ENCODE data around the gene CASP8AP2. TPM values are rescaled to one million over a fixed set of nuclear protein-coding genes. Genes with fewer than 3 reads are reported as not detected.

CASP8AP2 gene
- total and polyA plus RNA-seq, 9 of the 15 experiments (the other 6 are each of a cell fraction or from before 2014, with no cell fraction given) = 10.6 to 30.0 (median 19.1) TPM

- no peak for TF ChIP-seq CEBPG (CRISPR knock-in tag; IDR thresholded peaks at IDR 0.05)
- no peak for TF ChIP-seq CEBPG (tag; conservative IDR thresholded peaks at IDR 0.05 in 1 of 2, IDR thresholded peaks at IDR 0.05 in 1 of 2)
- TF ChIP-seq ZSCAN32 (CRISPR knock-in tag; IDR thresholded peaks at IDR 0.05) = no peak
- TF ChIP-seq ASH1L (IDR thresholded peaks at IDR 0.05; ENCODE audit: borderline replicate concordance, low read depth, partially characterized antibody) = no peak
These were observed 30.1 kb downstream of the CASP8AP2 start (continued) for GRCh38 chr6:89859744-89860143.

GRCh38 chr6:89862273-89862672, 32.6 kb downstream of the CASP8AP2 start:
- Histone ChIP-seq H3K9me3 (replicated peaks; ENCODE audit: control insufficient read depth, insufficient read depth, low read depth, low read length) (peaks cover 11% of the 10 kb centered on the region), H3K36me3 (ENCODE audit: control insufficient read depth, insufficient read depth, low read length) (peaks cover 80% of the 10 kb centered on the region), H3K4me2 (ENCODE audit: insufficient read depth, low read length) (no peak overlapping the region), H3K9ac (ENCODE audit: insufficient read depth in 1 of 2, low read depth in 2 of 2, low read length in 2 of 2) (no peak overlapping the region), H3K79me2 (ENCODE audit: control insufficient read depth, insufficient read depth, low read length) (no peaks in the 10 kb centered on the region), H3K27ac (ENCODE audit: extremely low read depth, low read depth, low read length) (no peak overlapping the region), H3K4me1 (replicated peaks in 1 of 2; ENCODE audit: control insufficient read depth in 2 of 2, insufficient read depth in 2 of 2, low read length in 2 of 2) (no peaks in the 10 kb centered on the region), H3K9me1 (ENCODE audit: control insufficient read depth, insufficient read depth, low read length) (no peaks in the 10 kb centered on the region), H3K4me3 (no peak overlapping the region), H2AFZ (ENCODE audit: low read depth, low read length) (no peak overlapping the region), H4K20me1 (replicated peaks; ENCODE audit: control insufficient read depth, insufficient read depth, low read length) (no peaks in the 10 kb centered on the region), H3K27me3 (ENCODE audit: control insufficient read depth in 2 of 2, insufficient read depth in 2 of 2, low read length in 2 of 2) (no peaks in the 10 kb centered on the region)
- ChIA-PET CTCF (ENCODE audit: low intra/inter-chr PET ratio) (no interaction called here), POLR2A (no interaction called here)
- DNase-seq (ENCODE audit: extremely low read depth in 1 of 4, low spot score in 3 of 4) = no peak
- 98% methylated on average over 5 of the region's 5 CpGs for WGBS (ENCODE audit: insufficient coverage, low coverage, missing lambda C conversion rate)
- BruUV-seq (replicated peaks) = no TSS peak
- intact Hi-C loops (cut with micrococcal nuclease) = no loop called here
- FAIRE-seq = no peak
- in situ Hi-C loops (cut with MboI) = no loop called here
- no peak for ATAC-seq
- TF ChIP-seq JUN (IDR thresholded peaks at IDR 0.05; ENCODE audit: borderline replicate concordance, low read depth, low read length) (no peak), JUN (CRISPR knock-in tag; IDR thresholded peaks at IDR 0.05; ENCODE audit: borderline replicate concordance) (no peak), CBX1 (IDR thresholded peaks at IDR 0.05; ENCODE audit: low read depth) (no peak), ZHX1 (conservative IDR thresholded peaks at IDR 0.05; ENCODE audit: low read length) (no peak), CHAMP1 (IDR thresholded peaks at IDR 0.05) (no peak), GMEB1 (CRISPR knock-in tag; IDR thresholded peaks at IDR 0.05) (no peak), MXD1 (CRISPR knock-in tag; IDR thresholded peaks at IDR 0.05; ENCODE audit: borderline replicate concordance, poor library complexity, severe bottlenecking) (no peak), DLX4 (CRISPR knock-in tag; IDR thresholded peaks at IDR 0.05) (no peak), MYBL2 (IDR thresholded peaks at IDR 0.05; ENCODE audit: low read depth) (no peak), MYBL2 (CRISPR knock-in tag; IDR thresholded peaks at IDR 0.05; ENCODE audit: borderline replicate concordance) (no peak)

All from K562 (cell line).